ENCODE results near the gene CUEDC1. TPM values are rescaled to one million over a fixed set of nuclear protein-coding genes. Genes with fewer than 3 reads are reported as not detected.

CUEDC1 gene
- total and polyA plus RNA-seq, 9 donors = 6.7 to 30.2 (median 21.5) TPM

GRCh38 chr17:57991537-57991936 is 36.3 kb upstream of the CUEDC1 start:
- intact Hi-C loops (cut with DNase I) = loop anchor here in 2 of 4 donors (2.0 to 5.0 kb wide), 2 partner anchors 129 to 131 kb away; no protein-coding TSS in a partner anchor
- TF ChIP-seq EP300 (IDR thresholded peaks at IDR 0.05) = no peak
- TF ChIP-seq POLR2A (IDR thresholded peaks at IDR 0.05) = no peak
- no peak for TF ChIP-seq CTCF (IDR thresholded peaks at IDR 0.05)
- Histone ChIP-seq H3K36me3 (no peaks in the 10 kb centered on the region), H3K4me1 (ENCODE audit: insufficient read depth) (peaks cover 2% of the 10 kb centered on the region), H3K27ac (no peak overlapping the region), H3K9me3 (no peaks in the 10 kb centered on the region), H3K4me3 (no peak overlapping the region), H3K27me3 (no peaks in the 10 kb centered on the region)
- DNase-seq = no peak

GRCh38 chr17:57990037-57990436 is 34.8 kb upstream of the CUEDC1 start:
- no peaks in the 10 kb centered on the region for H3K36me3 ChIP-seq
- peaks cover 2% of the 10 kb centered on the region for H3K4me1 ChIP-seq (ENCODE audit: insufficient read depth)
- no peaks in the 10 kb centered on the region for H3K27me3 ChIP-seq
- intact Hi-C loops (cut with DNase I) = loop anchor here in 2 of 4 donors (2.0 to 5.0 kb wide), 2 partner anchors 128 to 129 kb away; no protein-coding TSS in a partner anchor
- H3K27ac ChIP-seq = no peak overlapping the region
- no peak for DNase-seq
- no peak for TF ChIP-seq EP300 (IDR thresholded peaks at IDR 0.05)
- TF ChIP-seq CTCF (IDR thresholded peaks at IDR 0.05) = no peak
- no peak for TF ChIP-seq POLR2A (IDR thresholded peaks at IDR 0.05)
- 21 to 45% (median 23%) methylated on average over 2 of the region's 2 CpGs for WGBS, 3 donors
- no peak overlapping the region for H3K4me3 ChIP-seq
- no peaks in the 10 kb centered on the region for H3K9me3 ChIP-seq

- Histone ChIP-seq H3K4me1 (ENCODE audit: insufficient read depth) (peaks cover 5% of the 10 kb centered on the region), H3K36me3 (no peaks in the 10 kb centered on the region), H3K27me3 (no peaks in the 10 kb centered on the region), H3K27ac (peak overlapping the region; percentile 93 to 95), H3K4me3 (peak overlapping the region; percentile 86), H3K9me3 (no peaks in the 10 kb centered on the region)
- intact Hi-C loops (cut with DNase I) = loop anchor here in 2 of 4 donors (5.0 kb wide), 2 partner anchors 96 to 126 kb away; no protein-coding TSS in a partner anchor
- peak; percentile 73 to 85 (median 80) for DNase-seq
- no peak for TF ChIP-seq CTCF (IDR thresholded peaks at IDR 0.05)
- WGBS, 3 donors = 1% methylated on average over 26 to 54 of the region's 54 CpGs
Observed at GRCh38 chr17:57988301-57989250, 33.4 kb upstream of the CUEDC1 start.

GRCh38 chr17:57987581-57988300 is 32.5 kb upstream of the CUEDC1 start, which contains the start of gene VEZF1:
Gene VEZF1, minus strand, starts transcription at chr17:57988254. Its CDS starts 143 bp downstream, at chr17:57988111.
- peak; percentile 79 to 90 (median 84) for DNase-seq
- WGBS, 3 donors = 0 to 1% (median 1%) methylated on average over 29 to 72 of the region's 74 CpGs

More at GRCh38 chr17:57987581-57988300, 32.5 kb upstream of the CUEDC1 start, which contains the start of gene VEZF1:
- Histone ChIP-seq H3K4me1 (ENCODE audit: insufficient read depth) (peaks cover 8% of the 10 kb centered on the region), H3K9me3 (no peaks in the 10 kb centered on the region), H3K27me3 (no peaks in the 10 kb centered on the region), H3K36me3 (no peaks in the 10 kb centered on the region), H3K4me3 (peak within 1 kb of the TSS; percentile 86), H3K27ac (peak within 1 kb of the TSS; percentile 93 to 95)
- TF ChIP-seq CTCF (IDR thresholded peaks at IDR 0.05) (no peak), POLR2A (IDR thresholded peaks at IDR 0.05) (peak; percentile 17)
- intact Hi-C loops (cut with DNase I) = loop anchor here in 2 of 4 donors (5.0 kb wide), 2 partner anchors 95 to 125 kb away; no protein-coding TSS in a partner anchor

Measured in ovary (tissue), 9 donors.